SK-N-MC (cell line): ENCODE measurements around the gene PPIF.

Source experiments
- EZH2 ChIP-seq: fragments of 200-600 bp; sonication (generic); IDR thresholded peaks from one replicate; pipeline ENCODE4 v1.6.1; 2017; ENCODE audit warnings: antibody characterized with exemption
- POLR2AphosphoS5 ChIP-seq: IDR thresholded peaks from 2 replicates; pipeline ENCODE4 v1.6.1; 2012; ENCODE audit warnings: mild to moderate bottlenecking, low read depth, low read length, borderline replicate concordance

GRCh38 chr10:79318369-79318768 lies 28.9 kb upstream of the PPIF start:
- TF ChIP-seq POLR2AphosphoS5 (no peak), EZH2 (no peak)
